NCI-H1417 treated with DMSO at 0.1 percent for 48 hours (cell line): ENCODE results near the gene CHAD.

ENCODE experiments used
- DNase-seq: peaks from one replicate; lab custom pipeline; 2025; lab: John Stamatoyannopoulos, UW

Gene CHAD

DNA sequence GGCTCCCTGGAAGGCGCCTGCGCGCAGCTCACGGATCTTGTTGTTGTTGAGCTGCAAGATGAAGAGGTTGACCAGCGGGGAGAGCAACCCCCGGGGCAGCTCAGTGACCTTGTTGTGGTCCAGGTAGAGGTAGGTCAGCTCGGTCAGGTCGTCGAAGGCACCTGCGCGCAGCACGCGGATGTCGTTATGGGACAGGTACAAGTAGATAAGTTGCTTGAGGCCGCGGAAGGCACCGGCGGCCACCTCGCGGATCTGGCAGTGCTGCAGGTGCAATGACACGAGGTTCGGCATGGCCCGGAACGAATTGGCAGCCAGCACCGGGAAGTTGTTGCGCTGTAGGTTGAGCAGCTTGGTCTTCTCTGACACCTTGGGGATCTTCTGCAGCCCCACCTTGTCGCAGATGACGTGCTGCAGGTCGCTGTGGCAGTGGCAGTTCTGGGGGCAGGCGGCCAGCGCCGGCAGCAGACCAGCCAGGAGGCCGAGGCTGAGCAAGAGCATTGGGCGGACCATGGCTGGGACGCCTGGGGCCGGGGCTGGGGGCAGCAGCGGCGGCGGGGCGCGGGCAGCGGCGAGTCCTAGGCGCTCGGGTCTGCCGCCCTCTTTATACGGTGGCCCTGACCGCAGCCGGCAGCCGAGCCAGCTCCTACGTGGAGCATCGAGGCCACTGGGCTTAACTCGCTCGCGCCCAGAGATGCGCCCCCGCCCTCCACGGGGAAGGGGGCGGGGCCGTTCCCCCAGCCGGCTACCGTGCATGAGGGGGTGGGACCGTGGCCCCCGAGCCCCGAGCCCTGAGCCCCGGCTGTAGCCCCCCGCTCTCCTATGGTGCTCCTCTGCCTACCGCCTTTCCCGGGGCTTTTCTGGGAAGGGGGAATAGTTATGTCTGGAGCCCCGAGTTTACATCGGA lies at the start of gene CHAD:
CHAD (minus strand) TSS at position 577 of the 904 bp plus-strand sequence; CDS start at position 510, 67 bp downstream.
- no peak for DNase-seq

DNA sequence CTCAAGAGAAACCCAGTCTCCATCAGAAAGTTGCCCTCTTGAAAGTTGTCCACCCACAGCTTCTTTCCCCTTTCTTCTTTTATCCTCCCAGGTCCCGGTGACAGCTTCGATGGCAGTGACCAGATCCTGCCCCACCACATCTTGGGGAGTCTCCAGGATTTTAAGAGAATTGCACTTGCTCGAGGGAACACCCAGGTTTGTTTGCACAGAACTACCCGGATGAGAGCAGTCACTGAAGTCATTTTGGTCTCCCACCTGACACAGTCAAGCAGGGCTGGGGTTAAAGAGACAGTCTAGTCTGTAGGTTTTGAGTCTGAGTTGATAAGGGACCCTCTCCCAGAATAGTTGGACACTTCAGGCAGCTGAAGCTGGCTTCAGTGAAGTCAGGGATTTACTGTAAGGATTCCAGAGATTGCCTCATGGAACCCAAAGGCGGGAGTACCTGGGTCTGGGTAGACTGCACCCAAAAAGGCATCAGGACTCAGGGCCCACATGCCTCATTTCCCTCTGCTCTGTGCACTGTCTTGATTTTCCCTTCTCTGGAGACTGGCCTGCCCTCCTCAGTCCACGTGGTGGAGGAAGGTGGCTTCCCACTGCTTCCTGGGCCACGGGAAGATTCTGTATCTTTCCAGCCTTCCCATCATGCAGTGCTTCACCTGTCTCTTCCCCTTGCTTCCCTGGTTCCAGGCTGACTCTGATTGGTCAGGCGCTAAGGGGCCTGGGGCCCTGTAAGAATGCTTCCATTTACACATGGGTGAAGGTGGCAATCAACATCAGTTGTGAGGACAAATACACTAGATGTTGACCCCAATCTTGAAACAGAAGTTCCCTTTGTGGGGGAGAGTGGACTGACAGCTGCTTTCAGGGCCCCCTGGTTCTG lies 49.1 kb upstream of the CHAD start:
- DNase-seq: no peak

GRCh38 chr17:50517011-50517410 lies 48.3 kb upstream of the CHAD start:
- no peak for DNase-seq

- no peak for DNase-seq
Measured at GRCh38 chr17:50514936-50515702, 46.4 kb upstream of the CHAD start.

DNA sequence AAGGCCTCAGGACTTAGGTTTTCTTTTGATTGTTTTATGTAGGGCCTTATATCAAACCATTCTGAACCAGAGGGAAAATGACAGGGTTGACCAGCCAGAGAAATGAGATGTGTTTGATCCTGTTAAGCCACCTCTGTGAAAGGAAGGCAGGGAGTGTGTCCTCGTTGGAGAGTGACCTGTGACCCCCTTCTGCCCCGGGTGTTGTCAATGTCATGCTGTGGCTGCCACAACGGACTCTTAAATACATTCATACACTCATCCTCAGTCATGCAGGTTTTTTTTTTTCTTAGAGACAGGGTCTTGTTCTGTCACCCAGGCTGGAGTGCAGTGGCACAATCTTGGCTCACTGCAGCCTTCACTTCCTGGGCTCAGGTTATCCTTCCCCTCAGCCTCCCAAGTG lies 45.7 kb upstream of the CHAD start:
- no peak for DNase-seq

- no peak for DNase-seq
Measured at GRCh38 chr17:50513495-50513894, 44.8 kb upstream of the CHAD start.

DNA sequence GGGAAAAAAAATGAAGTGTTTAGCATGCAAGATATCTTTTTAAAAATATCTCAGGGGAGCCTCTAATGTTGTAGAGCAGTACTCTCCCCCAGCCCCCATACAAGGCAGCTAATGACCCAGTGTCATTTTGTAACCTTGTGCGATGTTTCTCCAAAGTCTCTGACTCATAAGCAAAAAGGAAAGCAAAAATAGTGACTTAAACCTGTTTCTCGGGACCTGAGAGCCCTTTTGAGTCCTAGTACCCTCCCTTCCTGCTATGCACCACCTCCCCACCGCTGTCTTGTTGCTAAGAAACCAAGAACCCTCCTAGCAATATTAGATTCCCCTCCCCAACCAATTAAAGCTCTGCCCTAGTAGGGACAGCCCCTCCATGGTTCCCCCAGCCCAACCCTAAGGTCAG lies 42.4 kb upstream of the CHAD start:
- DNase-seq: no peak

GRCh38 chr17:50508573-50509460 lies 40.1 kb upstream of the CHAD start:
- DNase-seq: no peak

DNA sequence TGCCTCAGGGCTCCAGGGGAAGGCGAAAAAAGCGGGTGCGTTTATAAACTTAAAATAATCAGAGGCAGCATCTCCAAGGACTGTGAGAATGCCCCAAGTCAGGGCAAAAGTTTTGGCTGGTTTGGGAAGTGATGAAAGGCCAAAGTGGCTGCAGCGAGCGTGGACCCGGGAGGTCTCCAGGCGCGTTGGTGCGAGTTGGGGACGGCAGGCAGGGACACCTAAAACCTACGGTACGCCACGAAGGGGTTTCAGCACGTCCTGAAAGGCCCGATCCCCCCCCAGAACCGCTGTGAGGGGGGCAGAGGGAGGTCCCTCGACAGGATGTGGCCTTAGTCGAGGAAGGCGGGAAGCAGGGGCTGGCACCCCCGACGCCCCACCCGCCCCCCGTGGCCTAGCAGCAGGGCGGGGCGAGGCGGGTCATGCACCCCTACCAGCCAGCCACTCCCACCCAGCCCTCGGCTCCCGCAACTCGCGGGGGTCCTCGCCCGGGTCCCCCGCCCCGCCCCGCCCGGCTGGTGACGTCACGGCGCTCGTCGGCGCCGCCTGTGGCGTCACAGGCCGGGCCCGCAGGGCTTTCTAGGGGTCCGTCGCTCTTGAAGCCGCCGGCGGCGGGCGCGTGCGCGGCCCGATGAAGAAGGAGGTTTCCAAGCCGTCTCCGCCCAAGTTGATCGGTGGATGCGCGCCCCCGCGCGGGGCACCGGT lies 39.3 kb upstream of the CHAD start, which contains the start of gene MYCBPAP:
MYCBPAP (plus strand) TSS at position 569 of the 702 bp plus-strand sequence. CDS start 236 bp downstream, outside the sequence.
- no peak for DNase-seq

DNA sequence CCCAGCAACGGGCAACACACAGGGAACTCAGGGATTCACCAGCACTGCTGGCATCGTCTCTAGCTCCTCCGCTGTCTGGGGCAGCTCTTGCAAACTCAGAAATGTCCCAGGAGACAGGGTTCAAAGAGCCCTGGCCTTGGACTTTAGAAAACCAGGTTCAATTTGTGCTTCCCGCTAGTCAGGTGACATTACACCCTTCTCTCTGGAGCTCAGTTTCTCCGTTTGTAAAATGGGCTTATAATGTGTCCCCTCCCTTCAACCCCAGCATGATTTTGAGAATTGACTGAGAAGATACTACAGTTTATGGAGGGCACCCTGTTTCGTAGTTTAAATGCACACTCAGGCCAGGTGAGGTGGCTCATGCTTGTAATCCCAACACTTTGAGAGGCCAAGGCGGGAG lies 37.6 kb upstream of the CHAD start:
- DNase-seq: no peak

DNA sequence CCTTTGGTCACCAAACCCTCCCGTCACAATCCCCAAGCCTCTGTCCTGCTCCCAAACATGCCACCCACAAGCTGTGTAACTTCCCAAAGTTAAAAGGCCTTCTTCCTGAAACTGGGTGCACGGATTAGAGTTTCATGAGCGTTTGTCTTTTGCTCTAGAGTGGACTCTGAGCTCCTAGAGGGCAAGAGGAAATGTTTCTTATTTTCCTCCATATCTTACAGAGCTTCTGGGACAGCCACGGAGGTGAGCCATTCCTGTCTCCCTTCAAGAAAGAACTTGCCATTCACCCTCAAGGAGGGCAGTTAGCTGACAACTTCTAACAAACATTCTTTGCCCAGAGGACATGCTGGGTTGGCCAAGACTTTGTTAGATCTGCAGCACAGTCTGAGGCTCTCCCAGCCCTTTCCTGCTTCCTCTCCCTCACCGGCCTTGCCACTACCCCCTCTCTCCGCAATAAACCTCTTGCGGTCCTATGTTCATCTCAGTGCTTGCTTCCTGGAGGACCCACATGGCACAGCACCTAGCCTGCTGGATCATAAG lies 37.0 kb upstream of the CHAD start:
- no peak for DNase-seq

- no peak for DNase-seq
Measured at GRCh38 chr17:50502301-50502990, 33.8 kb upstream of the CHAD start.

GRCh38 chr17:50501054-50501453 lies 32.4 kb upstream of the CHAD start:
- DNase-seq: no peak

GRCh38 chr17:50499721-50500120 lies 31.0 kb upstream of the CHAD start:
- no peak for DNase-seq

GRCh38 chr17:50499270-50499669 lies 30.6 kb upstream of the CHAD start:
- no peak for DNase-seq

GRCh38 chr17:50498021-50498874 lies 29.6 kb upstream of the CHAD start:
- no peak for DNase-seq

- no peak for DNase-seq
Measured at GRCh38 chr17:50495918-50496317, 27.2 kb upstream of the CHAD start.

DNA sequence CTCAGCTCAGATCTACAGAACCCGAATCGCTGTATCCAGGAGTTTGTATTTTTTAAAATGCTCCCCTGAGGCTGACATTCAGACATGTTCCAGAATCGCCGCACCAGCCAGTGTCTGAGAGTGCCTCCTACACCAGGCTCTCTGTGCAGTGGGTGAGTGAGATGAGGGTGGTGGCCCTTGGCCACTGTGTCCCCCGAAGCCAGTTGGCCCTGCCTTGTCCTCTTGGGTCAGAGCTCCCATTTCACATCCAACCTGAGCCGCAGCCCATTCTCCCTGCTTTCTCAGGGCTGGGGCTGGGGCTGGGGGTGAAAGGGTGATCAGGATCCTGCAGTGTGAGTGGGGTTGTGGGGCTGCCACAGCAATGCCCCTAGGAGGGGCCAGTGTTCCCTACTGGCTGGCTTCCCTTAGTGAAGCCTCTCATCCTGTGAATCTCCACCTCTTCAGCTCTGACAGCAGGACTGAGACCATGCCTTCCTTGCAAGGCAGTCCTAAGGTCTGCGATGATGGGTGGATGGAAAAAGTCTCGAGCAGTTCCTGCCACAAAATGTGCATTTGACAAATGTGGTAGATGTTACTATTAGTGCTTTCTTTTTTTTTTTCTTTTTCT lies 26.6 kb upstream of the CHAD start:
- DNase-seq: no peak
